ENCODE data around the gene CD3G.
"Not testable (repeated sequence)": the region's sequence is repeated elsewhere in the genome, so short reads cannot be mapped to it uniquely, and the experiment has no call there.

CD3G gene

GRCh38 chr11:118379497-118379896 lies 35.4 kb downstream of the CD3G start:
- Mint-ChIP-seq H3K27ac (no peak overlapping the region), H3K36me3 (peaks cover 35 to 46% of the 10 kb centered on the region in 2 donors), H3K4me3 (no peak overlapping the region), H3K4me1 (no peaks in the 10 kb centered on the region), H3K9me3 (no peaks in the 10 kb centered on the region), H3K27me3 (no peaks in the 10 kb centered on the region)
- DNase-seq (no peak), ATAC-seq (replicated peaks) (no peak)

- no peaks in the 10 kb centered on the region for H3K9me3 Mint-ChIP-seq
- H3K27me3 Mint-ChIP-seq, result no peaks in the 10 kb centered on the region
- peaks cover 31 to 50% of the 10 kb centered on the region in 2 donors for H3K36me3 Mint-ChIP-seq
- no peaks in the 10 kb centered on the region for H3K4me1 Mint-ChIP-seq
- H3K4me3 Mint-ChIP-seq, result no peak overlapping the region
- ATAC-seq (replicated peaks), result no peak
- no peak overlapping the region for H3K27ac Mint-ChIP-seq
- DNase-seq, result no peak
These were observed 36.4 kb downstream of the CD3G start for GRCh38 chr11:118380571-118380970.

GRCh38 chr11:118382954-118383353 lies 38.8 kb downstream of the CD3G start:
- no peak overlapping the region for H3K27ac Mint-ChIP-seq
- H3K4me1 Mint-ChIP-seq, result no peaks in the 10 kb centered on the region
- no peaks in the 10 kb centered on the region for H3K27me3 Mint-ChIP-seq
- peaks cover 39 to 57% of the 10 kb centered on the region in 2 donors for H3K36me3 Mint-ChIP-seq
- no peaks in the 10 kb centered on the region for H3K9me3 Mint-ChIP-seq
- ATAC-seq (replicated peaks), result no peak
- H3K4me3 Mint-ChIP-seq, result no peak overlapping the region
- no peak for DNase-seq

GRCh38 chr11:118383657-118384056 lies 39.5 kb downstream of the CD3G start:
- Mint-ChIP-seq H3K4me1 (no peaks in the 10 kb centered on the region), H3K4me3 (no peak overlapping the region), H3K9me3 (no peaks in the 10 kb centered on the region), H3K36me3 (peaks cover 39 to 57% of the 10 kb centered on the region in 2 donors), H3K27me3 (no peaks in the 10 kb centered on the region), H3K27ac (no peak overlapping the region)
- no peak for DNase-seq
- ATAC-seq (replicated peaks), result no peak

GRCh38 chr11:118396097-118396501 lies 52.0 kb downstream of the CD3G start:
- Mint-ChIP-seq H3K4me3 (no peak overlapping the region), H3K9me3 (no peaks in the 10 kb centered on the region), H3K27ac (peak overlapping the region; percentile 78), H3K4me1 (peaks cover 16% of the 10 kb centered on the region in 2 donors), H3K27me3 (no peaks in the 10 kb centered on the region), H3K36me3 (peaks cover 11 to 28% of the 10 kb centered on the region in 2 donors)
- DNase-seq, result no peak
- no peak for ATAC-seq (replicated peaks)

- peaks cover 8 to 35% of the 10 kb centered on the region in 2 donors for H3K36me3 Mint-ChIP-seq
- H3K9me3 Mint-ChIP-seq, result no peaks in the 10 kb centered on the region
- ATAC-seq (replicated peaks), result no peak
- peaks cover 16 to 20% of the 10 kb centered on the region in 2 donors for H3K4me1 Mint-ChIP-seq
- no peak overlapping the region for H3K4me3 Mint-ChIP-seq
- no peak overlapping the region for H3K27ac Mint-ChIP-seq
- no peaks in the 10 kb centered on the region for H3K27me3 Mint-ChIP-seq
- DNase-seq, result no peak
These were observed 53.3 kb downstream of the CD3G start for GRCh38 chr11:118397448-118397847.

- no peak for DNase-seq
- Mint-ChIP-seq H3K27ac (peak overlapping the region; percentile 37), H3K27me3 (no peaks in the 10 kb centered on the region), H3K4me1 (peaks cover 18 to 29% of the 10 kb centered on the region in 2 donors), H3K9me3 (no peaks in the 10 kb centered on the region), H3K4me3 (no peak overlapping the region), H3K36me3 (peaks cover 7 to 37% of the 10 kb centered on the region in 2 donors)
- ATAC-seq (replicated peaks), result peak in 1 of 2 donors; percentile 34
These were observed 54.8 kb downstream of the CD3G start for GRCh38 chr11:118398791-118399559.

GRCh38 chr11:118401151-118401879 lies 57.2 kb downstream of the CD3G start, which contains the start of gene ATP5MG:
ATP5MG (plus strand) TSS chr11:118401606; CDS start chr11:118401666, 60 bp downstream.
- Mint-ChIP-seq H3K36me3 (peaks cover 9 to 36% of the 10 kb centered on the region in 2 donors), H3K4me1 (peaks cover 24 to 50% of the 10 kb centered on the region in 2 donors), H3K4me3 (peak within 1 kb of the TSS; percentile 95 to 97), H3K27ac (peak within 1 kb of the TSS; percentile 100), H3K9me3 (no peaks in the 10 kb centered on the region), H3K27me3 (no peaks in the 10 kb centered on the region)
- DNase-seq (peak; percentile 88), ATAC-seq (replicated peaks) (peak; percentile 77 to 84)

- Mint-ChIP-seq H3K9me3 (no peaks in the 10 kb centered on the region), H3K27ac (peak overlapping the region; percentile 100), H3K4me1 (peaks cover 24 to 57% of the 10 kb centered on the region in 2 donors), H3K36me3 (peaks cover 9 to 41% of the 10 kb centered on the region in 2 donors), H3K27me3 (no peaks in the 10 kb centered on the region), H3K4me3 (peak overlapping the region; percentile 95 to 97)
- ATAC-seq (replicated peaks), result peak in 1 of 2 donors; percentile 38
- DNase-seq, result no peak
These were observed 57.9 kb downstream of the CD3G start for GRCh38 chr11:118401880-118402590.

GRCh38 chr11:118402594-118402993 lies 58.5 kb downstream of the CD3G start:
- peaks cover 24 to 57% of the 10 kb centered on the region in 2 donors for H3K4me1 Mint-ChIP-seq

More at GRCh38 chr11:118402594-118402993, 58.5 kb downstream of the CD3G start:
- Mint-ChIP-seq H3K27ac (peak overlapping the region; percentile 62), H3K36me3 (peaks cover 9 to 43% of the 10 kb centered on the region in 2 donors), H3K4me3 (peak overlapping the region; percentile 95 to 97)
- H3K27me3 Mint-ChIP-seq; ATAC-seq (replicated peaks); H3K9me3 Mint-ChIP-seq; DNase-seq: not testable (repeated sequence)

All from stimulated activated naive B cell treated with anti-CD40 and anti-IgM and Interleukin-4, amounts not matched to agents 10 μg/mL and 1 μg/mL and 100 μg/mL, for 72 hours (primary cell).